CD4-positive, alpha-beta T cell treated with Interleukin-15 for 1 hour (primary cell): Measurements from ENCODE around the gene TREML4.

Experiments
- DNase-seq: peaks from one replicate; pipeline ENCODE4 v3.0.0-alpha.2; 2020

The TREML4 gene

GRCh38 chr6:41288030-41288753, 60.0 kb downstream of the TREML4 start:
- DNase-seq = no peak
